ENCODE results near the gene EEF1A1.
"Not testable (repeated sequence)": the region's sequence is repeated elsewhere in the genome, so short reads cannot be mapped to it uniquely, and the experiment has no call there.

Gene EEF1A1

DNA sequence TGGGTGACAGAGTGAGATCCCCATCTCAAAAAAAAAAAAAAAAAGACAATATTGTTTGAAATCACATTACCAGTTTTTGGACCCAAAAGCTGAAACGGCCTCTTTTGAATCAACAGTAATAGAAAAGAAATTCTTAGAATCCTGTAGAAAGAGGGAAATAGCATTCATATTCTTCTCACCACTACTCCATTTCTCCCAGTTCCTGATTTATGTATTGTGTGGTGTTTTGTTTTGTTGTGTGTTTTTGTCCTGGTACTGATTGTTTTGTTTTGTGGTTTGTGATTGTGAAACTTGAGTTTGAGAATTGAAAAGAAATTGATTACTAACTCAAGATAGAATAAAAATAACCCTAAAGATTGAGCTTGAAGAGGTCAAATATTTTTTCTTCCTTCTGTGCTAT, 26.2 kb upstream of the EEF1A1 start:
- TF ChIP-seq, protein P1, sequence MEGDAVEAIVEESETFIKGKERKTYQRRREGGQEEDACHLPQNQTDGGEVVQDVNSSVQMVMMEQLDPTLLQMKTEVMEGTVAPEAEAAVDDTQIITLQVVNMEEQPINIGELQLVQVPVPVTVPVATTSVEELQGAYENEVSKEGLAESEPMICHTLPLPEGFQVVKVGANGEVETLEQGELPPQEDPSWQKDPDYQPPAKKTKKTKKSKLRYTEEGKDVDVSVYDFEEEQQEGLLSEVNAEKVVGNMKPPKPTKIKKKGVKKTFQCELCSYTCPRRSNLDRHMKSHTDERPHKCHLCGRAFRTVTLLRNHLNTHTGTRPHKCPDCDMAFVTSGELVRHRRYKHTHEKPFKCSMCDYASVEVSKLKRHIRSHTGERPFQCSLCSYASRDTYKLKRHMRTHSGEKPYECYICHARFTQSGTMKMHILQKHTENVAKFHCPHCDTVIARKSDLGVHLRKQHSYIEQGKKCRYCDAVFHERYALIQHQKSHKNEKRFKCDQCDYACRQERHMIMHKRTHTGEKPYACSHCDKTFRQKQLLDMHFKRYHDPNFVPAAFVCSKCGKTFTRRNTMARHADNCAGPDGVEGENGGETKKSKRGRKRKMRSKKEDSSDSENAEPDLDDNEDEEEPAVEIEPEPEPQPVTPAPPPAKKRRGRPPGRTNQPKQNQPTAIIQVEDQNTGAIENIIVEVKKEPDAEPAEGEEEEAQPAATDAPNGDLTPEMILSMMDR (conservative IDR thresholded peaks at IDR 0.05): no peak
- no peak overlapping the region for H3K27ac ChIP-seq

DNA sequence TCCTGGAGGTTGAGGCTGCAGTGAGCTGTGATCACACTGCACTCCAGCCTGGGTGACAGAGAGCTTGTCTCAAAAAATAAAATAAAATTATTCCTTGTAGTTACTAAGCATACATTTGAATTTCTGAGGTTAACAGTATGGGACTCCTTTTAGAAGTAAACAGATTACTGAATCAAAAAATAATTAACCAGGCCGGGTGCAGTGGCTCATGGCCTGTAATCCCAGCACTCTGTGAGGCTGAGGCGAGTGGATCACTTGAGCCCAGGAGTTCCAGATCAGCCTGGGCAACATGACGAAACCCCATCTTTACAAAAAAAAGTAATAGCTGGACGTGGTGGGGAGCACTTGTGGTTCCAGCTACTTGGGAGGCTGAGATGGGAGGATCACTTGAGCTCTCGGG, 22.1 kb upstream of the EEF1A1 start:
- H3K27ac ChIP-seq: no peak overlapping the region
- TF ChIP-seq, protein P1 (conservative IDR thresholded peaks at IDR 0.05): no peak

DNA sequence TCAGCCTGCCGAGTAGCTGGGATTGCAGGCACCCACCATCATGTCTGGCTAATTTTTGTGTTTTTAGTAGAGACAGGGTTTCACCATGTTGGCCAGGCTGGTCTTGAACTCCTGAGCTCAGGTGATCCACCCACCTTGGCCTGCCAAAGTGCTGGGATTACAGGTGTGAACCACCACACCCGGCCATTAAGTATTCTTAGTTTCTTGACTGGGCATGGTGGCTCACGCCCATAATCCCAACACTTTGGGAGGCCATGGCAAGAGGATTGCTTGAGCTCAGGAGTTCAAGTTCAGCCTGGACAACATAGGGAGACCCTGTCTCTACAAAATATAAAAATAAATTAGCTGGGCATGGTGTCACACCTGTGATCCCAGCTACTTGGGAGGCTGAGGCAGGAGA, 21.6 kb upstream of the EEF1A1 start:
- not testable (repeated sequence) for H3K27ac ChIP-seq

DNA sequence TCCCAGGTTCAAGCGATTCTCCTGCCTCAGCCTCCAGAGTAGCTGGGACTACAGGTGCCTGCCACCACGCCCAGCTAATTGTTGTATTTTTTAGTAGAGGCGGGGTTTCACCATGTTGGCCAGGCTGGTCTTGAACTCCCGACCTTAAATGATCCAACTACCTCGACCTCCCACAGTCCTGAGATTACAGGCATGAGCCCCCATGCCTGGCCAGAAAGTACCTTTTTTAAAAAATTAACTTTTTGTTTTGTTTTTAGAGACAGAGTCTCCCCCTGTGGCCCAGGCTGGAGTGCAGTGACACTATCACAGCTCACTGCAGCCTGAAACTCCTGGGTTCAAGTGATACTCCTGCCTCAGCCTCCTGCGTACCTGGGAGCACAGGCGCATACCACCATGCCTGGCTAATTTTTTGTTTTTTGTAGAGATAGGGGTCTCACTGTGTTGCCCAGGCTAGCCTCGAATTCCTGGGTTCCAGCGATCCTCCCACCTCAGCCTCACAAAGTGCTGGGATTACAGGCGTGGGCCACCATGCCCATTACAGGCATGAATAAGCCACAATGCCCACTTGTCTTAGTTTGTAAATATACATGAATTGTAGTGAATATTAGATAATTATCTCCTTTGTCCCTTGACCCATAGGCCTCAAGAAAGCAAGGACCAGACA, 17.4 kb upstream of the EEF1A1 start:
- H3K27ac ChIP-seq: no peak overlapping the region
- TF ChIP-seq, protein P1 (conservative IDR thresholded peaks at IDR 0.05): no peak

DNA sequence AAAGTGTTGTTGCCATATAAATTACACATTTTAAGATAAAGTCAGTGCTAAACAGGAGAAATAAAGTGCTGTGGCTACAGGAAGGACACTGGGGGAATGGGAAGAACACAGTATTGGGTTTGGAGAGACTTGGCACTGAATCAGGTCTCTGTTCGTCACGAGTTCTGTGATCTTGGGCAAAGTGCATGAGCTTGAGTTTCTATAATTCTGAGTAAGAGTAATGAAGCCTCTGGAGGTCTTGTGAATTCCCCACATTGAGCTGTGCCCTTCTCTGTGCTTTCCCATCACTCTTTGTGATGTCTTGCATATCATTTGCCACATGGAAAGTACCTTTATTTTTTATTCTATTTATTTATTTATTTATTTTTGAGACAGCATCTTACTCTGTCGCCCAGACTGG, 16.8 kb upstream of the EEF1A1 start:
- no peak overlapping the region for H3K27ac ChIP-seq
- TF ChIP-seq, protein P1 (conservative IDR thresholded peaks at IDR 0.05): no peak

GRCh38 chr6:73534628-73535027, 13.8 kb upstream of the EEF1A1 start:
- H3K27ac ChIP-seq: no peak overlapping the region
- TF ChIP-seq, protein P1 (conservative IDR thresholded peaks at IDR 0.05): no peak

GRCh38 chr6:73532293-73532692, 11.5 kb upstream of the EEF1A1 start:
- no peak overlapping the region for H3K27ac ChIP-seq
- TF ChIP-seq, protein P1 (conservative IDR thresholded peaks at IDR 0.05): no peak

- no peak overlapping the region for H3K27ac ChIP-seq
- TF ChIP-seq, protein P1 (conservative IDR thresholded peaks at IDR 0.05): no peak
Observed at GRCh38 chr6:73528897-73529296, 8.1 kb upstream of the EEF1A1 start.

Measured in VCaP (cell line).